ENCODE results near the gene ZNF354C.

DNA sequence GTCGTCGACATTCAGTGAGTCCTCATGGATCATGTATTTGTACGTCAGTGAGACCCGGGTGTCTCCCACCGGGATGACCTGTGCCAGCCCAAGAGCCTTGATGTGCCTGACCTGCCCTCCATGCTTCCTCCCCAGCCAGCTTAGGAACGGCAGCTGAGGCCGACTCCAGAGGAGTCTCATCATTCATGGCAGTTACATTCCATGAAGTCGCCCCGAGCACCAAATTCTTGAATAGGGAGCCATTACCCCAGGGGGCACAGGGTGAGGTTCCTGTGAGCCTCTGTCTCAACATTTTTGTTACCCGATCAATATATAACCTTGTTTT is 67.8 kb downstream of the ZNF354C start:
- no peak for TF ChIP-seq EZH2 (IDR thresholded peaks at IDR 0.05; ENCODE audit: insufficient read depth, low read length)
- TF ChIP-seq, protein P1, sequence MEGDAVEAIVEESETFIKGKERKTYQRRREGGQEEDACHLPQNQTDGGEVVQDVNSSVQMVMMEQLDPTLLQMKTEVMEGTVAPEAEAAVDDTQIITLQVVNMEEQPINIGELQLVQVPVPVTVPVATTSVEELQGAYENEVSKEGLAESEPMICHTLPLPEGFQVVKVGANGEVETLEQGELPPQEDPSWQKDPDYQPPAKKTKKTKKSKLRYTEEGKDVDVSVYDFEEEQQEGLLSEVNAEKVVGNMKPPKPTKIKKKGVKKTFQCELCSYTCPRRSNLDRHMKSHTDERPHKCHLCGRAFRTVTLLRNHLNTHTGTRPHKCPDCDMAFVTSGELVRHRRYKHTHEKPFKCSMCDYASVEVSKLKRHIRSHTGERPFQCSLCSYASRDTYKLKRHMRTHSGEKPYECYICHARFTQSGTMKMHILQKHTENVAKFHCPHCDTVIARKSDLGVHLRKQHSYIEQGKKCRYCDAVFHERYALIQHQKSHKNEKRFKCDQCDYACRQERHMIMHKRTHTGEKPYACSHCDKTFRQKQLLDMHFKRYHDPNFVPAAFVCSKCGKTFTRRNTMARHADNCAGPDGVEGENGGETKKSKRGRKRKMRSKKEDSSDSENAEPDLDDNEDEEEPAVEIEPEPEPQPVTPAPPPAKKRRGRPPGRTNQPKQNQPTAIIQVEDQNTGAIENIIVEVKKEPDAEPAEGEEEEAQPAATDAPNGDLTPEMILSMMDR (IDR thresholded peaks at IDR 0.05; ENCODE audit: insufficient read depth, low read depth, low read length): no peak
